ENCODE results near the gene SLCO2B1. TPM values are rescaled to one million over a fixed set of nuclear protein-coding genes. Genes with fewer than 3 reads are reported as not detected.

Gene SLCO2B1
- total RNA-seq, 4 donors from 2014 or later: 50.4 to 160 (median 66.3) TPM

- no peak overlapping the region for H3K4me3 ChIP-seq
- 55 to 58% methylated on average over 2 of the region's 2 CpGs for WGBS, 2 donors
- H3K27me3 ChIP-seq: no peaks in the 10 kb centered on the region
- TF ChIP-seq CTCF (IDR thresholded peaks at IDR 0.05) (no peak), EP300 (IDR thresholded peaks at IDR 0.05) (no peak), POLR2A (IDR thresholded peaks at IDR 0.05) (no peak)
- no peak for DNase-seq (ENCODE audit: low spot score in 2 of 2)
- H3K27ac ChIP-seq: no peak overlapping the region
- no peaks in the 10 kb centered on the region for H3K36me3 ChIP-seq
- H3K9me3 ChIP-seq: no peaks in the 10 kb centered on the region
- H3K4me1 ChIP-seq: no peaks in the 10 kb centered on the region
Measured at GRCh38 chr11:75229466-75229865, 78.6 kb downstream of the SLCO2B1 start.

GRCh38 chr11:75230621-75231020, 79.7 kb downstream of the SLCO2B1 start:
- 78 to 82% methylated on average over 2 of the region's 2 CpGs for WGBS, 2 donors
- DNase-seq (ENCODE audit: low spot score in 2 of 2): no peak
- Histone ChIP-seq H3K27me3 (no peaks in the 10 kb centered on the region), H3K4me3 (no peak overlapping the region), H3K9me3 (no peaks in the 10 kb centered on the region), H3K36me3 (no peaks in the 10 kb centered on the region), H3K27ac (no peak overlapping the region), H3K4me1 (no peaks in the 10 kb centered on the region)
- TF ChIP-seq POLR2A (IDR thresholded peaks at IDR 0.05) (no peak), CTCF (IDR thresholded peaks at IDR 0.05) (no peak), EP300 (IDR thresholded peaks at IDR 0.05) (no peak)

GRCh38 chr11:75233754-75234172, 82.9 kb downstream of the SLCO2B1 start:
- TF ChIP-seq CTCF (IDR thresholded peaks at IDR 0.05) (no peak), POLR2A (IDR thresholded peaks at IDR 0.05) (no peak), EP300 (IDR thresholded peaks at IDR 0.05) (no peak)
- H3K4me1 ChIP-seq: no peaks in the 10 kb centered on the region
- no peaks in the 10 kb centered on the region for H3K27me3 ChIP-seq
- H3K27ac ChIP-seq: no peak overlapping the region
- WGBS, 2 donors: 49% methylated on average over 3 of the region's 3 CpGs
- H3K36me3 ChIP-seq: no peaks in the 10 kb centered on the region
- DNase-seq (ENCODE audit: low spot score in 2 of 2): peak in 1 of 2 donors; percentile 41
- no peak overlapping the region for H3K4me3 ChIP-seq
- no peaks in the 10 kb centered on the region for H3K9me3 ChIP-seq

GRCh38 chr11:75236062-75236461, 85.2 kb downstream of the SLCO2B1 start:
- TF ChIP-seq POLR2A (IDR thresholded peaks at IDR 0.05) (no peak), EP300 (IDR thresholded peaks at IDR 0.05) (no peak), CTCF (IDR thresholded peaks at IDR 0.05) (no peak)
- Histone ChIP-seq H3K36me3 (no peaks in the 10 kb centered on the region), H3K9me3 (no peaks in the 10 kb centered on the region), H3K4me1 (peaks cover 0 to 12% (median 7%) of the 10 kb centered on the region in 4 donors), H3K27me3 (peaks cover 0 to 9% of the 10 kb centered on the region in 2 donors), H3K4me3 (no peak overlapping the region), H3K27ac (no peak overlapping the region)
- WGBS, 2 donors: 40 to 43% methylated on average over 8 of the region's 8 CpGs
- DNase-seq (ENCODE audit: low spot score in 2 of 2): no peak

- TF ChIP-seq CTCF (IDR thresholded peaks at IDR 0.05) (no peak), EP300 (IDR thresholded peaks at IDR 0.05) (no peak)
- no peak overlapping the region for H3K27ac ChIP-seq
- WGBS, 2 donors: 81% methylated on average over 8 of the region's 8 CpGs
Measured at GRCh38 chr11:75237050-75237449, 86.1 kb downstream of the SLCO2B1 start.

More at GRCh38 chr11:75237050-75237449, 86.1 kb downstream of the SLCO2B1 start:
- Histone ChIP-seq H3K4me1 (peaks cover 0 to 17% (median 7%) of the 10 kb centered on the region in 4 donors), H3K27me3 (peaks cover 0 to 10% of the 10 kb centered on the region in 2 donors), H3K9me3 (no peaks in the 10 kb centered on the region), H3K4me3 (no peak overlapping the region), H3K36me3 (no peaks in the 10 kb centered on the region)
- no peak for DNase-seq (ENCODE audit: low spot score in 2 of 2)

Data from tibial nerve (tissue), 4 donors.